Measurements from ENCODE around the gene MXD4. TPM values are rescaled to one million over a fixed set of nuclear protein-coding genes. Genes with fewer than 3 reads are reported as not detected.

The MXD4 gene
- polyA plus RNA-seq, 1 experiment, result 46.0 TPM

- DNase-seq (ENCODE audit: low read depth, low spot score), result no peak
- H3K4me3 ChIP-seq (ENCODE audit: low read depth, low read length), result no peak overlapping the region
- no peak overlapping the region for H3K27ac ChIP-seq (ENCODE audit: low read depth, low read length)
- POLR2A ChIA-PET, result no interaction called here
- peaks cover 5% of the 10 kb centered on the region for H3K27me3 ChIP-seq (ENCODE audit: control insufficient read depth, insufficient read depth, low read length)
- H3K9me3 ChIP-seq (ENCODE audit: control insufficient read depth, insufficient read depth, low read length), result peaks cover 4% of the 10 kb centered on the region; the same call in 1 of the 2 replicates
- TF ChIP-seq, protein P1, sequence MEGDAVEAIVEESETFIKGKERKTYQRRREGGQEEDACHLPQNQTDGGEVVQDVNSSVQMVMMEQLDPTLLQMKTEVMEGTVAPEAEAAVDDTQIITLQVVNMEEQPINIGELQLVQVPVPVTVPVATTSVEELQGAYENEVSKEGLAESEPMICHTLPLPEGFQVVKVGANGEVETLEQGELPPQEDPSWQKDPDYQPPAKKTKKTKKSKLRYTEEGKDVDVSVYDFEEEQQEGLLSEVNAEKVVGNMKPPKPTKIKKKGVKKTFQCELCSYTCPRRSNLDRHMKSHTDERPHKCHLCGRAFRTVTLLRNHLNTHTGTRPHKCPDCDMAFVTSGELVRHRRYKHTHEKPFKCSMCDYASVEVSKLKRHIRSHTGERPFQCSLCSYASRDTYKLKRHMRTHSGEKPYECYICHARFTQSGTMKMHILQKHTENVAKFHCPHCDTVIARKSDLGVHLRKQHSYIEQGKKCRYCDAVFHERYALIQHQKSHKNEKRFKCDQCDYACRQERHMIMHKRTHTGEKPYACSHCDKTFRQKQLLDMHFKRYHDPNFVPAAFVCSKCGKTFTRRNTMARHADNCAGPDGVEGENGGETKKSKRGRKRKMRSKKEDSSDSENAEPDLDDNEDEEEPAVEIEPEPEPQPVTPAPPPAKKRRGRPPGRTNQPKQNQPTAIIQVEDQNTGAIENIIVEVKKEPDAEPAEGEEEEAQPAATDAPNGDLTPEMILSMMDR (IDR thresholded peaks at IDR 0.05; ENCODE audit: low read depth, low read length), result peak; percentile 18; the same call in 1 of the 2 replicates
- CTCF ChIA-PET, result interaction anchor here (0.9 kb wide), 1 partner anchor 72 kb away, joined by 4 read pairs; no protein-coding TSS in a partner anchor
These were observed 19.9 kb upstream of the MXD4 start for GRCh38 chr4:2281575-2282343.

- Histone ChIP-seq H3K9me3 (ENCODE audit: control insufficient read depth, insufficient read depth, low read length) (peaks cover 4% of the 10 kb centered on the region; the same call in 1 of the 2 replicates), H3K27me3 (ENCODE audit: control insufficient read depth, insufficient read depth, low read length) (peaks cover 10% of the 10 kb centered on the region), H3K4me3 (ENCODE audit: low read depth, low read length) (no peak overlapping the region), H3K27ac (ENCODE audit: low read depth, low read length) (no peak overlapping the region)
- TF ChIP-seq, protein P1 (IDR thresholded peaks at IDR 0.05; ENCODE audit: low read depth, low read length), result no peak
- DNase-seq (ENCODE audit: low read depth, low spot score), result no peak
- CTCF ChIA-PET, result no interaction called here
- POLR2A ChIA-PET, result no interaction called here
These were observed 18.8 kb upstream of the MXD4 start for GRCh38 chr4:2280531-2281300.

DNA sequence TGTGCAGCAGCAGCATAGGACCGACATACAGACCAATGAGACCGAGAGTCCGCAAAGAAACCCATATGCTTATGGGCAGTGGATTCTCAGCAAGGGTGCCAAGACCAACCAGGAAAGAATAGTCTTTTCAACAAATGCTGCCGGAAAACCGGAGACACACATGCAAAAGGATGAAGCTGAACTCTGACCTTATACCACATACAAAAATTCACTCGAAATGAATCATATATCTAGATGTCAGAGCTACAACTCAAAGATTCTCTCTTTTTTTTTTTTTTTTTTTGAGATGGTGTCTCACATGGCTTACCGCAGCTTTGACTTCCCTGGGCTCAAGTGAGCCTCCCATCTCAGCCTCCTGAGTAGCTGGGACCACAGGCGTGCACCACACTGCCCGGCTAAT lies 16.0 kb upstream of the MXD4 start:
- peaks cover 10% of the 10 kb centered on the region for H3K27me3 ChIP-seq (ENCODE audit: control insufficient read depth, insufficient read depth, low read length)
- ChIA-PET CTCF (interaction anchor here (0.6 kb wide), 1 partner anchor 125 kb away, joined by 3 read pairs; no protein-coding TSS in a partner anchor), POLR2A (no interaction called here)

DNA sequence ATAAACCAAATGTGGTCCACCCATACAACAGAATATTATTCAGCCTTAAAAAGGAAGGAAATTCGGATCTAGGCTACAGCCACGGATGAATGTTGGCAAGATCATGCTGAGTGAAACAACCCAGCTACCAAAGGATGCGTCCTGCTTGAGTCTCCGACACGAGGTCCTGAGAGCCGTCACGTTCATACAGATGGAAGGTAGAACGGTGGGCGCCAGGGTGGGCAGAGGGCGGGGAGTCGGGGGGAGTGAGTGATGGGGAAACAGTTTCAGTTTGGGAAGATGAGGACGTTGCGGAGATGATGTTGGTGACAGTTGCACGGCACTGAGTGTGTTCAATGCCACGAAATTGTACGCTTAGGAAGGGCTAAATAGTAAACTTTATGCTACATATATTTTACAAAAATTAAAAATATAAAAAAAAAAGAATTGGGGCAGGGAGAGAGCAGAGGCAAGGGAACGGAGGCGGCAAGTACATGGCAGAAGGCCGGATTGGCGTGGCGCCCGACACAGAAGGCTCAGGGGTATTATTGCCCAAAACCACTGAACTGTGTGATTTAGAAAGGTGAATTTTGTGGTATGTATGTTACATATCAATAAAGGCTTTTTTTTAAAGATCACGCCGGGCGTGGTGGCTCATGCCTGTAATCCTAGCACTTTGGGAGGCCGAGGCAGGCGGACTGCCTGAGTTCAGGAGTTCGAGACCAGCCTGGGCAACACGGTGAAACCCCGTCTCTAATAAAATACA lies 14.8 kb upstream of the MXD4 start:
- Histone ChIP-seq H3K9me3 (ENCODE audit: control insufficient read depth, insufficient read depth, low read length) (no peaks in the 10 kb centered on the region; the same call in 1 of the 2 replicates), H3K27me3 (ENCODE audit: control insufficient read depth, insufficient read depth, low read length) (peaks cover 8% of the 10 kb centered on the region), H3K4me3 (ENCODE audit: low read depth, low read length) (no peak overlapping the region), H3K27ac (ENCODE audit: low read depth, low read length) (no peak overlapping the region)
- CTCF ChIA-PET, result no interaction called here
- TF ChIP-seq, protein P1 (IDR thresholded peaks at IDR 0.05; ENCODE audit: low read depth, low read length), result no peak
- DNase-seq (ENCODE audit: low read depth, low spot score), result no peak
- POLR2A ChIA-PET, result no interaction called here

More for the DNA sequence above, 16.0 kb upstream of the MXD4 start:
- TF ChIP-seq, protein P1 (IDR thresholded peaks at IDR 0.05; ENCODE audit: low read depth, low read length), result no peak
- no peak overlapping the region for H3K4me3 ChIP-seq (ENCODE audit: low read depth, low read length)
- H3K27ac ChIP-seq (ENCODE audit: low read depth, low read length), result no peak overlapping the region
- DNase-seq (ENCODE audit: low read depth, low spot score), result no peak
- H3K9me3 ChIP-seq (ENCODE audit: control insufficient read depth, insufficient read depth, low read length), result no peaks in the 10 kb centered on the region; the same call in 1 of the 2 replicates

Measured in AG04450 (cell line).